ENCODE data around the gene TIAM2. TPM values are rescaled to one million over a fixed set of nuclear protein-coding genes. Genes with fewer than 3 reads are reported as not detected.

The TIAM2 gene
- total RNA-seq, 1 experiment from 2014 or later = 9.1 TPM

DNA sequence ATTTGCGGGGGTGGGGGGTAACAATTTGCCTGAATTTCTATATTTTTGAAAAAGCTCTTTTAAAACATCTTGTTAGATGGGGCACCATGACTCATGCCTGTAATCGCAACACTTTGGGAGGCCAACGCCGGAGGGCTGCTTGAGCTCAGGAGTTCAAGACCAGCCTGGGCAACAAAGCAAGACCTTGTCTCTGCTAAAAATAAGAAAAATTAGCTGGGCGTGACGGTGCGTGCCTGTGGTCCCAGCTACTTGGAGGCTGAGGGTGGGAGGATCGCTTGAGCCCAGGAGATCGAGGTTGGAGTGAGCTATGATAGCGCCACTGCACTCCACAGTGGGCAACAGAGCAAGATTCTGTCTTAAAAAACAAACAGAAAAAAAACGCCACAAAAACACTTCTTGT lies 41.5 kb upstream of the TIAM2 start:
- intact Hi-C loops (cut with micrococcal nuclease; ENCODE audit: unreplicated experiment) = no loop called here
- POLR2A ChIA-PET (ENCODE audit: low non-redundant PET) = no interaction called here
- BruUV-seq (replicated peaks) = no TSS peak
- no peak for DNase-seq (ENCODE audit: low spot score)
- Histone ChIP-seq H3K27me3 (replicated peaks; ENCODE audit: insufficient read depth, low read depth, low read length, poor library complexity) (no peaks in the 10 kb centered on the region), H3K36me3 (ENCODE audit: insufficient read depth, low read length, poor library complexity, severe bottlenecking) (no peaks in the 10 kb centered on the region), H3K27ac (ENCODE audit: low read depth, low read length, poor library complexity, severe bottlenecking) (no peak overlapping the region), H3K4me1 (ENCODE audit: insufficient read depth, low read length, poor library complexity, severe bottlenecking) (no peaks in the 10 kb centered on the region), H3K9me3 (ENCODE audit: low read depth, low read length, poor library complexity, severe bottlenecking) (no peaks in the 10 kb centered on the region), H3K4me3 (ENCODE audit: low read depth, low read length, poor library complexity, severe bottlenecking) (no peak overlapping the region)
- CTCF ChIA-PET = no interaction called here
- no peak for TF ChIP-seq EZH2 (IDR thresholded peaks at IDR 0.05; ENCODE audit: borderline replicate concordance, low read depth, low read length, poor library complexity, severe bottlenecking)

DNA sequence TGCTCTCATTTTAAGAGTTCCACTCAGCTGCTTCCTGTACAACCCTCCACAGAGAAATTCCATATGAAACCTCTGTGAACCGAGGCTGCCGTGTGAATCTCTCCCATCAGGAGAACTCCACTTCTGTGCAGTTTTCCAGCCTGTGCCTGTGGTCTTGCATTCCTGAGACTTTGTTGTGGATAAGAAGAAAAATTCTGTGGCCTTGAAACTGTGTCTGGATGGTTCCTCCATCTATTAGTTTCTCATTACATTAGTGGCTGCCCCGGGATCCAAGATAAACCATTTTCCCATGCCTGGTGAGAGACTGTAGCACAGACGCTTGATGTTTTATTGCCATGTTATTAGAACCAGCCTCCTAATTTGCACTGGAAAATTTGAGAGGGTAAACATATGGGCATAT lies 40.8 kb upstream of the TIAM2 start:
- Histone ChIP-seq H3K27me3 (replicated peaks; ENCODE audit: insufficient read depth, low read depth, low read length, poor library complexity) (no peaks in the 10 kb centered on the region), H3K4me3 (ENCODE audit: low read depth, low read length, poor library complexity, severe bottlenecking) (no peak overlapping the region), H3K27ac (ENCODE audit: low read depth, low read length, poor library complexity, severe bottlenecking) (no peak overlapping the region), H3K9me3 (ENCODE audit: low read depth, low read length, poor library complexity, severe bottlenecking) (no peaks in the 10 kb centered on the region), H3K36me3 (ENCODE audit: insufficient read depth, low read length, poor library complexity, severe bottlenecking) (no peaks in the 10 kb centered on the region), H3K4me1 (ENCODE audit: insufficient read depth, low read length, poor library complexity, severe bottlenecking) (no peaks in the 10 kb centered on the region)
- BruUV-seq (replicated peaks) = no TSS peak
- TF ChIP-seq, protein P1, sequence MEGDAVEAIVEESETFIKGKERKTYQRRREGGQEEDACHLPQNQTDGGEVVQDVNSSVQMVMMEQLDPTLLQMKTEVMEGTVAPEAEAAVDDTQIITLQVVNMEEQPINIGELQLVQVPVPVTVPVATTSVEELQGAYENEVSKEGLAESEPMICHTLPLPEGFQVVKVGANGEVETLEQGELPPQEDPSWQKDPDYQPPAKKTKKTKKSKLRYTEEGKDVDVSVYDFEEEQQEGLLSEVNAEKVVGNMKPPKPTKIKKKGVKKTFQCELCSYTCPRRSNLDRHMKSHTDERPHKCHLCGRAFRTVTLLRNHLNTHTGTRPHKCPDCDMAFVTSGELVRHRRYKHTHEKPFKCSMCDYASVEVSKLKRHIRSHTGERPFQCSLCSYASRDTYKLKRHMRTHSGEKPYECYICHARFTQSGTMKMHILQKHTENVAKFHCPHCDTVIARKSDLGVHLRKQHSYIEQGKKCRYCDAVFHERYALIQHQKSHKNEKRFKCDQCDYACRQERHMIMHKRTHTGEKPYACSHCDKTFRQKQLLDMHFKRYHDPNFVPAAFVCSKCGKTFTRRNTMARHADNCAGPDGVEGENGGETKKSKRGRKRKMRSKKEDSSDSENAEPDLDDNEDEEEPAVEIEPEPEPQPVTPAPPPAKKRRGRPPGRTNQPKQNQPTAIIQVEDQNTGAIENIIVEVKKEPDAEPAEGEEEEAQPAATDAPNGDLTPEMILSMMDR (conservative IDR thresholded peaks at IDR 0.05; ENCODE audit: low read depth, low read length) = no peak
- no peak for TF ChIP-seq EZH2 (IDR thresholded peaks at IDR 0.05; ENCODE audit: borderline replicate concordance, low read depth, low read length, poor library complexity, severe bottlenecking)
- POLR2A ChIA-PET (ENCODE audit: low non-redundant PET) = no interaction called here
- DNase-seq (ENCODE audit: low spot score) = no peak
- intact Hi-C loops (cut with micrococcal nuclease; ENCODE audit: unreplicated experiment) = no loop called here
- CTCF ChIA-PET = no interaction called here

GRCh38 chr6:154956771-154957522 lies 38.2 kb upstream of the TIAM2 start:
- Histone ChIP-seq H3K9me3 (ENCODE audit: low read depth, low read length, poor library complexity, severe bottlenecking) (no peaks in the 10 kb centered on the region), H3K4me1 (ENCODE audit: insufficient read depth, low read length, poor library complexity, severe bottlenecking) (peaks cover 7% of the 10 kb centered on the region), H3K27me3 (replicated peaks; ENCODE audit: insufficient read depth, low read depth, low read length, poor library complexity) (no peaks in the 10 kb centered on the region), H3K27ac (ENCODE audit: low read depth, low read length, poor library complexity, severe bottlenecking) (no peak overlapping the region), H3K36me3 (ENCODE audit: insufficient read depth, low read length, poor library complexity, severe bottlenecking) (no peaks in the 10 kb centered on the region), H3K4me3 (ENCODE audit: low read depth, low read length, poor library complexity, severe bottlenecking) (no peak overlapping the region)
- intact Hi-C loops (cut with micrococcal nuclease; ENCODE audit: unreplicated experiment) = no loop called here
- POLR2A ChIA-PET (ENCODE audit: low non-redundant PET) = no interaction called here
- no peak for TF ChIP-seq EZH2 (IDR thresholded peaks at IDR 0.05; ENCODE audit: borderline replicate concordance, low read depth, low read length, poor library complexity, severe bottlenecking)
- TF ChIP-seq, protein P1 (conservative IDR thresholded peaks at IDR 0.05; ENCODE audit: low read depth, low read length) = no peak
- CTCF ChIA-PET = no interaction called here
- DNase-seq (ENCODE audit: low spot score) = no peak
- BruUV-seq (replicated peaks) = no TSS peak

DNA sequence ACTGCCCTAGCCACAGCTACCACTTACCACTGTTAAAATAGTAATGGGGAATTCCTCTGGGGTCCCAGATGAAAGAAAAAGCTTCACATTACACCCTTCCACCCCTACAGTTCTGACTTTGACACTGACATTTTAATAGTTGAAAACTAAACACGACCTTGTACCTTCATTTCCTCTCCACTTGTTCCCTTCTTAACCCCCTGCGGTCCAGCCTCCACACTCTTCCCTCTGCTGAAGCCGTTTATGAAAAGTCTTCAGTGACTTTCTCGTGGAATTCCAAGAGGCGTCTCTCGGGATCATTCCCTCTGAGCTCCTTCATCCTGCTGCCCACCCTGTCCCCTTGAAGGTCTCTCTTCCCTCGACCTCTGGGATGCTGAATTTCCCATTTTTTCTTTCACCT lies 36.6 kb upstream of the TIAM2 start:
- TF ChIP-seq, protein P1 (conservative IDR thresholded peaks at IDR 0.05; ENCODE audit: low read depth, low read length) = no peak
- no peak for TF ChIP-seq EZH2 (IDR thresholded peaks at IDR 0.05; ENCODE audit: borderline replicate concordance, low read depth, low read length, poor library complexity, severe bottlenecking)
- Histone ChIP-seq H3K27ac (ENCODE audit: low read depth, low read length, poor library complexity, severe bottlenecking) (no peak overlapping the region), H3K4me3 (ENCODE audit: low read depth, low read length, poor library complexity, severe bottlenecking) (no peak overlapping the region), H3K36me3 (ENCODE audit: insufficient read depth, low read length, poor library complexity, severe bottlenecking) (no peaks in the 10 kb centered on the region), H3K27me3 (replicated peaks; ENCODE audit: insufficient read depth, low read depth, low read length, poor library complexity) (no peaks in the 10 kb centered on the region), H3K4me1 (ENCODE audit: insufficient read depth, low read length, poor library complexity, severe bottlenecking) (peaks cover 7% of the 10 kb centered on the region), H3K9me3 (ENCODE audit: low read depth, low read length, poor library complexity, severe bottlenecking) (no peaks in the 10 kb centered on the region)
- ChIA-PET CTCF (no interaction called here), POLR2A (ENCODE audit: low non-redundant PET) (no interaction called here)
- DNase-seq (ENCODE audit: low spot score) = no peak
- intact Hi-C loops (cut with micrococcal nuclease; ENCODE audit: unreplicated experiment) = no loop called here
- no TSS peak for BruUV-seq (replicated peaks)

Measured in A673 (cell line).